Activated CD4-positive, CD25-positive, alpha-beta regulatory T cell treated with anti-CD3 and anti-CD28 coated beads, Interleukin-2, amount 50 U/mL, for 72 hours (primary cell): ENCODE data around the gene TPPP2.

Experiments
- DNase-seq: peaks from one replicate; pipeline ENCODE4 v3.0.0; 2021

The TPPP2 gene

DNA sequence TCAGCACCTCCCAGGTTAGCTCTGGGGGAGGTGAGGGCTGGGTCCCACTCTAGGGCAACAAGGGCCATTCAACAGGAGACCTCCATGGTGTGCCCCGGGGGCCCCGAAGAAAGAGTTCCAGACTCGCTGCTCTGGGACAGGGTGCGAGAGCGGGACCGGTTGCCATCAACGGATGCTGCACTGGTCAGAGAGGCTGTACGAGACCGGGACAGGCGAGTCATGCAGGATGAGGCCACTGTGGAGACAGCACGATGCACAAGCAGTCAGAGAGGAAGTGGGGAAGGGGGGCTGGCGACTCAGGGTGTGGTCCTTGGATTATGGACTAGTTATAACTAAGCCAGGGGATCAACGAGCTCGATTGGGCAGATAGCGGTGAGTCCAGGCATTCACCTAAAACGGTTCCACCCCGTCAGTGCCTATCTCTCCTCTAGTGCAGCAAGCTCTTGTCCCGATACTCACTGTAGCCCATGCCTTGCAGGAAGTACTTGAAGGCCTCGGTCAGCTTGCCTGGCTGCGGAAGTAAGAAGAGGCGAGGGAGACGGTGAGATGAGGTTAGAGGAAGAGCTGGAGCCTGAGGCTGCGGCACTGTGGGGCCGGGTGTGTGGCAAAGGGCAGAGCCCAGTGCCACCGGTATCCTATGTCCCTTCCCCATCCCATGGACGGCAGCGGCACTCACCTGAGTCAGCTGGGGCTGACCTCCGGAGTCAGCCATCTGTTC, 12.3 kb upstream of the TPPP2 start:
- no peak for DNase-seq

DNA sequence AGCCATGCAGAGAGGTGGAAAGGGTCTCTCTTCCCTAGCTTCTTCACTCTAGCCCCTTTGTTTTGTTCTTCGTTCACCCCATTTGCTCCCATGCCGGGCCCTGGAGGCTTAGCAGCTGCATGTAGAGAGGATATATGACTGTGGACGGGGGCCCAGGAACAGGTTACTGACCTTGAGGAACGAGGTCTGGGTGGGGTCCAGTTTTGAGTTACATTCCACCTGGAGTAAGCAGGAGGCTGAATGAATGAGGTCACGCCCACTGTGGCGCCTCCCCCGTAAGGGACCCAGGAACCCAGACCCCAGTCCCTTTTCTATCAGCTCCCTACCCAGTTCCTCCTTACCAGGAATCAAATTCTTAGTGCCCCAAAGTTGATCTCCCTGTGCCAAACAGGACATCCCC, 11.7 kb upstream of the TPPP2 start:
- no peak for DNase-seq

DNA sequence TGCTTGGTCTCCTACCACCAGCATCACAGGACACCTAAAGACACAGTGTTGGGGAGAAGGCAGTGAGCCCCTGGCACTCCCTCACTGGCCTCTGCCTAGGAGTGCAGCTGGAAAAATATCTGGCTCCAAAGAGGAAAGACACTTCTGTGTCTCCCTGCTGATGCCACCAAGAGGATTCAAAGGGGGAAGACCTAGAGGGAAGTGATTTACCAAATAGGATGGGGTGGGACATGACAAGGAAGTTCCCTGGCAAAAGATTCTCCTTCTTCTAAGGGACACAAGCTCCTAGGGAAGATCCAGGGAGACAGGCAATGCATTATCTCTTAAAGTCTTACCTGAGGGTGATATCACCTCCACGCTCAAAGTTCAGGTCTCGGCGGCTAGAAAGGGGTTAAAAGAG, 11.2 kb upstream of the TPPP2 start:
- no peak for DNase-seq

DNA sequence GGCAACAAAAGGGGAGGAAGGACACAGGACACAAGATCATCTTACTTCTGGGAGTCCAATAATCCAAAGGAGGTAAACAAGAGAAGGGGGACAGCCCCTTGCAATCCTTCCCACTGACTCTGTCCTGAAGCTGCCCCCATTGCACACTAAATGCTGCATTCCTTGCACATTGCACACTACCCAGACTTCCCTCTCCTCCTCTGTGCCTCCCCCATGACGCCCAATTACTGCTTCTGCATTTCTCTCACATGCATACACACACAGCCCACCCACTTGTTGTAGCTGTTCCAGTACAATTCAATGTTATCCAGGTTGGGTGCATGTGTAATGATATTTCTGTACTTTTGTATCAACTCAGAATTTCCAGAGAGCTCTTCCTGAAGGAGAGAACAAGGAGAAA, 10.7 kb upstream of the TPPP2 start:
- DNase-seq: no peak

DNA sequence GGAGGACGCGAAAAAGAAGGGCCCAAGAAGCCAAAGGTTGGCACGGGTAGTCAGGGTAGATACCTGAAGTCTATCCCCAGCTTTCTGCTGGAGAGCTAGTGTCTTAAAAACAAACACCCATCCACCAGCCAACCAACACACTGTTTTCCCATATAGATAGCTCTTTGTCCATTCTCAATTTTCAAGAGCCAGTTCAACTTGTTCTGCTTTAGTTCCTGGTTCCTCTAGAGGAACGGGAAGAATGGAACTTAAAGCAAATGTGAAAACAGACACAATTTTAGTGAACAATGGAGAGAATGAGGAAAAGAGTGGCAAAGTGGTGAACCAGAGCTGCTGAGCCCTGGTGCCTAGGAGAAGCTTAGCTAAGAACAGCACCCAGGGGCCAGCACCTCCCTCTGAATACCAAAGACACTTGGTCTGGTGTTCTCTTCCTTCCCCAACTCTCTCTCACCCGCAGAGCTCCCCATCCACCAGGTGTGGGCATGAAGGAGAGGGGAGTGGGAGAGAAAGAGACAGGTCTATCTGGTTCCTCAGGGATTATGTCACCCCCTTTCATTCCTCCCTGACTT, 9.0 kb upstream of the TPPP2 start:
- no peak for DNase-seq

DNA sequence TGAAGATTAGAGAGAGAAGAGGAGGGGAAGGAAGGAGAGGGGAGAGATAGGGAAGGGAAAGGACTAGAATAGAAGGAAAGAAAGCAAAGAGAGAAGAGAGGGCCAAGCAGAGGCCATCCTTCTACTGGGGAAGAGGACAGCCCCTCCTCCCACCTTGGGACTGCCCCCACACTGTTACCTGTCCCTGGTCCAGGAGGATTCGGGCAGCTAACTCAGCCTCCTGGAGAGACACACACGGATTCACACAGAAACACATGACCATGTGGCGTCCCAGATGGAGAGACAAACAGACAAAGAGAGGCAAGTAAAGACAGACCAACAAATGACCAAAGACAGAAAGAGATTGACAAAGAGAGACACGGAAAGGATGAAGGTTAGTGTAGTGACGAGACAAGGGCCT, 7.3 kb upstream of the TPPP2 start:
- DNase-seq: no peak

DNA sequence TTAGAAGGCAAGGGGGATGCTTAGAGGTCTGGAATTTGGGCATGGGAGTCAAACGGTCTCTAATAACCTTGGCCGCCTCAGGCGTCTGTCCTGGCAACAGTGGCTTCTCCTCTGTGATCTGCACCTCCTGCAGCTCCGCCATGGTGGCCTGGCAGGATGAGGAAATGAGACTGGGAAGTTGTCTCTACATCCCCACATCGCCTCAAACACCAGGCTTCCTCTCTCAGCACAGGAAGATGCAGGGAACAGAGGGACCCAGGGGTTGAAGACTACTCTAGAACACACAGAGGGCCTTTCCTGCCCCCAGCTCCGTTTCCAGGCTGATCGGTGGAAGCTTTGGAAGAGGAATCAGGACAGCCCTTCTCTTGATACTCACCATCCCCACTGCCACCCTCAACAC, 6.8 kb upstream of the TPPP2 start:
- no peak for DNase-seq

DNA sequence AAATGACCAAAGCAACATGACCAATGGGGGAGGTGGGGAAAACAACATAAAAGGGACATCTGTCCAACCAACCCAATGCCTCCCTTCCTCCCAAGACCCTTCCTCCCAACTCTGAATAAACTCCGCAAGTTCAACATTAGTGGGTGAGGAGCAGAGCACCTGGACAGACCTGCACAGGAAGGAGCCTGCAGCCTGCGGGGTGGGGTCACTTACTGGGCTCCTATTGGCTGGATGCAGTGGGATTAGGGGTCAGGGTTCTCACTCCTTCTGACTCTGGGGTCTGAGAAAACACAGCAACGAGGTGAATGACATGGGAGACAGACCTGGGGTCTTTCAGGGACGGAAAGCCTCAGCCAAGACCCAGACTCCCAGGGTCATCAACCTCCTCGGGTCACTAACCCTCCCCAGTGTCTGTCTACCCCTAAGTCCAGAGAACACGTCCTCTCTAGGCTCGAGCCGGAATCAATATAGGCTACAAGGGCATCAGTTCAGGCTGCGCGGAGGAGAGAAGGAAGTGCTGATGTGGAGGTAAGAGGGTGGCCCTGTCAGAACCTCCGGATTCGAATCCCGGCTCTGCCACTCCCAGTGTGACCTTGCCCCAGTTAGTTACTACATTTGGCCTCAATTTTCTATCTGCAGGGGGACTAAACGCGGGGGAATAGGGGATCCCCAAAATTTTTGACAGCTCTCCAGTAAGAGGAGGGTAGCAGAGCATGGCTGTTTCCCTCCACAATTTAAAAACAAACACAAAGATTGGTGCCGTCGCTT, 6.0 kb upstream of the TPPP2 start:
- DNase-seq: no peak

DNA sequence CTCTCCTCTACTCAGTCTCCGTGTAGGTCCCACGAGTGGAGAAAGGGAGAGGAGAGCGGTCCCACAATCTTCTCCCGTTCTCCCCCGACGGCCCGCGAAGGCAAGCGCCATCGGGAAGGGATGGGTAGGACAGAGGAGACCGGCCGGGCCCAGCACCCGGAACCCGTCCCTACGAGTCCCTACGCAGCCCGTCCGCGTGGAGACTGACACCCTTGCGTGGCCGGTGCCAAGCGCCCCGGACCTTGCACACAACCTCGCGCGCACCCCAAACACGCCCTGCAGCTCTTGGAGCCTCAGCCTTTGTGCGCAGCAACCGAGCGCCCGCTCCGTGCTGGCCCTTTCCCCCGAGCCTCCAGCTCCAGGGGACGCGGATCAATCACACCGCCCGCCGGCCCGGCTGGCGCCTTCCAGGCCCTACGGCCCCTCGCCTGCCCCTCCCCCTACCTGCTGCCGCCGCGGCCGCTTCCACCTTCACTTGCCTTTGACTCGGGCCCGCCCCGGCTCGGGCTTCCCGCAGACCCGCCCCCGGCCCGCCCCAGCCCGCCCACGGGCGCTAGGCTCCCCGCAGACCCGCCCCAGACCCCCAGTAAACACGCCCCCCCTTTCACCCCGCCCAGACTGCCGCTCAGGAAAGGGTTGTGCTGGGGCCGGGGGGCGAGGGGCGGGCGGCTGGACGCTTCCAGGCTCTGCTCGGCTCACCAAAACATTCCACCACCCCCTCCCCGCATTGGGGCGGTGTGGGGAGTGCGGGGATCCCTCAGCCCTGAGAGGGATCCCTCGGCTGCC, 5.2 kb upstream of the TPPP2 start, which contains the start of gene NDRG2:
Gene NDRG2 (minus strand): TSS at position 477 of the 786 bp plus-strand sequence. CDS start 1,746 bp downstream, outside the sequence.
- DNase-seq: peak; percentile 68

DNA sequence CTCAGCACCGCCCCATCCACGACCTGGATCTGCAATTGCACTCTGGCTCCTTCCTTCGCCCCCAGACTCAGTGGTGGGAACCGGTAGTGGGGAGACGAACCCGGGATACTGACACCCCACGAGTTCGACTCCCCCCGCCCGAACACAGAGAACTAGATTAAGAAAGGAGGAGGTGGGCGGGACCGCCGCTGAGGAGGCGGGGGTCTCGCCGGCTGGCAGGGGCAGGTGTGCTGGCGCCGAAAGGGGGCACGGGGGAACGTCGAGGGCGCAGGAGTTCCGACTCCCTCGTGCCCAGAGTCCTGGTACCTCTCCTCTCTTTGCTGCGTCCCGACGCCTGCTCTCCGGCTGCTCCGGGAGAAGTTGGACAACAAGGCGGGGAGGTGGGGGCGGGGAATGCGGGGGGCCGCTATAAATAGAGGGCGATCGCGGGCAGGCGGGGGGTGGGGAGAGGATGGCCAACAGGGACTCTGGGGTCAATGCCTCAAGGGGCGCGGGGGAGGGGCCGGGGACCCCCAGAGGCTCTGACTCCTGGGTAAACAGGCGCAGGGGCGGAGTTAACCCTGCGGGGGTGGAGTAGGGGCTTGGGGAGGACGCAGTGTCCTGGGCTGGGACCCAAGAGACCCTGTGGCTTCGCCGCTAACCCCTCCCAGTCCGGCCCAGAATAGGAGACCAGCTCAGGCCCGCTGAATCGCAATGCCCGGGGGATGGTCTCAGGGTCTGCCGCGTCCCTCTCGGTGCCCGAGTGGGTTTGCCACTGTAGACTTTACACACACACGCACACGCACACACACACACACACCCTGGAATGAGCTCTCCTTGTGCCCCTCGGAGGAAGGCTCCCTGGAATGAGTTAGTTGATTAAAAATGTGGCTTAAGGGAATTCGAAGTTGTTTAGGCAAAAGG, 4.4 kb upstream of the TPPP2 start:
- no peak for DNase-seq

DNA sequence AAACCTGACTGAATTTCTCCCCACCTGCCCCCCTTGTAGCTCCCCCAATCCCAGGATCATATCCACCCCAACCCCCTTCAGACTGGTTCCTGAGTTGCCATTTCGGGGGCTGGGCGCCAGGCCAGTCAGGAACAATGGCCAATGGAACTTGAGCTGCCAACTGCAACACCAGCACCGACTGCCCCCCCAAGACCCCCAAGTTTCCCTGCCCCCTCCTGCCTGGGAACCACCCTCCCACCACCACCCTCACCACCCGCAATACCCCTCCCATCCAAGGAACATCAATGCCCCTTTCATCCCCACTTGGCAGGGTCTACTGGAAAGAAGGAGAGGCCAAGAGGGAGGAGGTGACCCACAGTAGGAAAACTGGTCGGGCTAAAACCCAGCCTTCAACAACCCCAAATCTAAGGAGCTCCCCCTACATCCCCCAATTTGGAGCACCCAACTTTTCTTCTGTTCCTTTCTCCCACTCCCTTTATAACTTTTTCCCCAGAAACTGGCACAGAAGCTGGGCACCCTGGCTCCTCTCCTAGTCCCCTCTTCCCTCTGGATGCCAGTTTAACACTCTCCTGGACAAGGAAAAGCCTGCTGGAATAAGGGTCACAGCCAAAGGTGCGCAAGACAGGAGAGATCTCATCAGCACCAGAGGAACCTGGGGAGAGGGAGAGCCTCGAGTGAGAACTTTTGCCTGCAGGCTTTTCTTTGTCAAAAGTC, 3.6 kb upstream of the TPPP2 start:
- DNase-seq: no peak

DNA sequence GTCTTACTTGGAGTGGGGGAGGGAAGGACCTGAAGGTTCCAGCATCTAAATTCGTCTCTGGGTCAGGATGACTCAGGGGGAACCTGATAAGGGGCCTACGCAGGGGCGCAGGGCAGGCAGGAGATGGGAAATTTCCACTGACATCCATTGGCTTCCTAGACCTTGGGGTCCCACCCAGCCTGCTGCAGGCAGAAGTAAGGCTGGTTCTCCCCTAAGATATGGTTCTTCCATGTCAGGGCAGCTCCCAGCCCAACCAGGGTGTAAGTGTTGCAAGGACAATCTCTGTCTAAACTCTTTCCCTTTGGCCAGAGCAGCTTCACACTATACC, 3.1 kb upstream of the TPPP2 start:
- no peak for DNase-seq

DNA sequence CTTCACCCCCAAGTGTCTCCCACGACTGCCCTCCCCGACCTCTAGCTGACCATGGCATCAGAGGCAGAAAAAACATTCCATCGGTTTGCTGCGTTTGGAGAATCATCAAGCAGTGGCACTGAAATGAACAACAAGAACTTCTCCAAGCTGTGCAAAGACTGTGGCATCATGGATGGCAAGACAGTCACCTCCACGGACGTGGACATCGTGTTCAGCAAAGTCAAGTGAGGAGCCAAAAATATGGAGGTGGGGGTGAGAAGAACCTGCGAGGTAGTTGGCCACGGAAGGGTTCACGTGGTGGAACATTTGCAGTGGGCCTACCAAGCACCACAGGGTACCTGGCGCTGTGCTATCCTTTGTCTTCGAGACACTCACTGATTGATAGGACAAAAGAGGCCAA, 514 bp downstream of the TPPP2 start:
- no peak for DNase-seq

DNA sequence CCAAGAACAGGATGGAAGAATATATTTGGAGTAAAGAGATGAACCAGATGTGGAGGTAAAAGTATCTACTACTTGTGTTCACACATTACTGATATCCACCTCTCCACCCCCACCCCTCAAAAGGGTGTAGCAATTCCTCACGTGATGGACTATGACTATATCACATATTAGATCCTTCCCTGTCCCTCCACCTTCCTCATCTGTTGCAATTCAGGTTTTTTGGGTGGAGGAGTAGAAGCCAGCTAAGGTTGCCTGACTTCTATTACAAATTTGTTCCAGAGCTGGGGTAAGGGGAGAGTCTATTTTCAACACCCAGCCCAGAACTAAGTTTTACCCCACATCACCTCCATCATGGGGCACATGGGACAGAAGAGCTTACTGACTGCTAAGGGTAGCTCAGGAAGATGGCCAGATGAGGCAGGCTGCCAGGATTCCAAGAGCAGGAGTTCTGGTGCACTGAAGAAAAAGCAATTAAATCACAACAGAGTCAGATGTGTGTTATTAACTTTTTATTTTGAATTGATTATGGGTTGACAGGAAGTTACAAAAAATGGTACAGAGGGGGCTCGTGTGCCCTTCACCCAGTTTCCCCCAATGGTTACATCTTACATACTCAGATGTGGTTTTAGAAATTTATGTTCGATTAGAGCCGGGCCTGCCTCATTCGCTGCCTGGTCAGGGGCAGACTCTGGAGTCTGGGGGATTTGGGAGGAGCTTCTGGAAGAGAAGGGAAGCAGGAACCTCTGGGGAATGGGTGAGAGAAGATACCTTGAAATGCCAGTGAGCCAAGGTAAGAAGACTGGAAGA, 2.5 kb downstream of the TPPP2 start:
- DNase-seq: no peak

DNA sequence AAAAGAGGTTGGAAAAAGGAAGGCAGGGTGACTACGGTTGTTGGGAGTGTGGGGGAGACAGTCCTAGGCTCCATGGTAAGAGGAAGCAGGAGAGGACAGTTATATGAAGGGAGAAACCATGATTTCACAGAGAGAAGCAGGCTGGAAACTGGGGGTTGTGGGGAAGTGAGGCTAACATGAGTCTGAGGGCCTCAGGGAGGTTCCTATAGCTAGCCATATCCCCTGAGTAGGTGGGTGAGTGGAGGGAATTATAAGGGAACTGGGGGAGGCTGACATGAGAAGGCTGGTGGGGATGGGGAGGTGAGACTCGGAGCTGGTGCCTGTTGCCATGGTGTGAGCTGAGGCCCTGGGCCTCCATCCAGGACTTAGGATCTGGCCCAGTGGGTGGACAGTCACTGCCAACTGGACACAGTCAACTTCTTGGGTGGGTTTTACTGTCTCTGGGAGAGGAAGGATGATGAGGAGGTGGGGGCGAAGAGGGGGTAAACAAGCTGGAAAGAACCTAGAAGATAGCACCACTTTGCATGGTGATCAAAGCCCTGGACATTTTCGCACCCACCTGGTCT, 3.2 kb downstream of the TPPP2 start:
- DNase-seq: no peak

DNA sequence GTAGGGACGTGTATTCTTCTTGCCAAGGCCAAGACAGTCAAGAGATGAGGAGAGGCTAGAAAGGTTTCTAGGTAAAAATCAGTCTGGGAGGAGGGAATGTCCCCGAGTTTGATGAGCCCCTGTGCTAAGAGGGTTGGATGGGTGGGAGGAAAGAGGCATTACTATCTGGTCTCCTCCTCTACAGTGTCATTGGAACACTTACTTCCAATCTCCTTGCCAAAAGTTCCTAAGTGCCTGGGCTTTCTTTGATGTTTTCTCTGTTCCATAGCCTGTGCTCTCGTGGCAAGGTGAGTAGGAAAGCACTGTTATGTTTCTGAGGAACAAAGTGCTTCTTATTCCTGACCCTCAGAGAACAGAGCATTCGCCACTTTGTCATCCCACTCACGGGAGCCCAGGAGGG, 4.7 kb downstream of the TPPP2 start, which contains the start of gene RNASE13:
Gene RNASE13 (minus strand): TSS at position 101 of the 400 bp plus-strand sequence. CDS start 519 bp downstream, outside the sequence.
- no peak for DNase-seq

DNA sequence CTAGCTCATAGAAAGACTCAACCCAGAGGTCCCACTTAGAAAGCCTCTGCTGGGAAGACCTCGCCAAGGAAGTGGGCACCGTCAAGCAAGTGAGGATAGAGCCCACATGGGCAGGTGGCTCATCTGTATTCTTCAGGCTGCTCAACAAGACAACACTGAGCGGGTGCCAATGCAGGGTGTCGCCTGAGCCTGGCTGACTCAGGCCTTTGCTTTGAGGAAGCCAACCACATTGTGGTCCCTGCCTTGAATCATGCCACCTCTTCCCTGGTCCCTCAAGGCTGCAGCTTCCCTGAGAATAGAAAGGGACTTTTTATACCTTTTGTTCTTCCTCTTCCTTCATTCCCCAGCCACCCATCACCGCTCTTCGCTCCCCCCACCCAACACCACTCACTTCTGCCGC, 6.7 kb downstream of the TPPP2 start:
- no peak for DNase-seq

DNA sequence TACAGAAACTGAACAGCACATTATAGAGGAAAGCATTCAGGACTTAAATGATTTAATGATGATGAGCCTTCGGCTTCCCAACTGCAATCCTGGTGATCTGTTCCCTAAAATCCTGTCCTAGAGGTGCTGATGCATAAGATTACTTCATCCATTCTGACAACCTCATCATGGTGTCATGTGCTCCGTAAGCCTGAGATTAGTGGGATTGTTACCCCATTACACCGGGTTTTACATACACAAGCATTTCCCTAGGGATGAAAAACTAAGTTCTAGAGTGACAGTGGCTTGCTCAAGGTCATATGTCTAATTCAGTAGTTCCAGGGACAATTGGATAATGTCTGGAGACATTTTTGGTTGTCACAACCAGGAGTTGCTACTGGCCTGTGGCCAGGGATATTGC, 7.1 kb downstream of the TPPP2 start:
- no peak for DNase-seq

DNA sequence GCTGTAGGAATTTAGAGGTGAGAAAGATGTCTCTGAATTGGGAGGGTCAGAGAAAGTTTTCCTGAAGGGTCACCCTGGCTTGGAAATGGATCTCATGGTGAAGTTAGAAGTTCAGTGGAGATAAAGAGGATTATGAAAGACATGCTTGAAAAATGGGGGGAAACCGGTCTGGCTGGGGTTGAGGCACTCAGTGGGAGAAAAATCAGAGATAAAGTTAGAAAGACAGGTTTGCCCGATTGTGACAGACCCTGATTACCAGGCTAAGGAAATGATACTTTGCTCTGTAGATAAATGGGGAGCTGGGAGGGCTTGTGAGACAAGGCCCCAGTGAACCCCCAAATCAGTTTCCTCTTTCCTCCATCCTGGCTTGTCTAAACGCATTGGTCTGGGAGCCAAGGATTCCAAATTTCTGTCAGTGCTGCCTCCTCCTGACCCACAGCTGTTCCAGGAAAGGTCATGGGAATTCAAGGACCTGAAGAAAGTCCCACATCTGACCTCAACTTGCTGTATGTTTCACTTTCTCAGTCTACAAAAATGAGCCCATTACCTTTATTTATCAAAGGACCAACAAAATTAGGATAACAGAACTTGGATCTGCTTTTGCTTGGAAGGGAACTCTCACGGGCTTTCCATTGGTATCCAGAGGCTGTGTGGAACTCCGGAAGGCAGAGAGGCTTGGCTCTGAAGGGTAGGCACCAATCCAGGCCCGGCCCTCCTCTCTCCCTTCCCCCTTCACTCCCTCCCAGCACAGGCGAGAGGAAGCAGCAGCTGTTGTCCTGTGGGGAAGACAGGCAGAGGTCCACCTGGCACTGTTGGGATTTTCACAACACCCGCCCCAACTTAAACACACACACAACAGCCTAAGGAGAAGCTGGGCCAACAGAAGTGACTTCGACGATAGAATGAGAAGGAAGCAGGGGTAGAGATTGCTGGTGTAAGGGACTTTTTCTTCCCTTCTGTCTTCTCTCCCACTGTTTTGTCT, 8.7 kb downstream of the TPPP2 start:
- no peak for DNase-seq
